CD14-positive monocyte (primary cell): ENCODE data around the gene ARRDC3. TPM values are rescaled to one million over a fixed set of nuclear protein-coding genes. Genes with fewer than 3 reads are reported as not detected.

Experiments used
- DNase-seq, 3 donors: peaks; one replicate each; pipeline ENCODE4 v3.0.0-alpha.2; 2011 to 2022
- H2AFZ ChIP-seq: 2 replicates; pipeline ENCODE4 v1.6.0; 2012; ENCODE audit warnings: mild to moderate bottlenecking, low read depth, low read length, inconsistent platforms; ENCODE audit not compliant: insufficient read depth, poor library complexity, severe bottlenecking
- H3K27ac ChIP-seq, 2 donors: 1 replicate in 1 of 2; 2 replicates in 1 of 2; pipeline ENCODE4 v1.5.1; 2012 to 2013; ENCODE audit warnings: low read length in 2 of 2, control low read depth in 1 of 2, inconsistent platforms in 1 of 2, low read depth in 1 of 2, mild to moderate bottlenecking in 1 of 2
- H3K27me3 ChIP-seq, 2 donors: one replicate each; pipeline versions ENCODE4 v1.6.0 to v1.6.1; 2011 to 2013; ENCODE audit warnings: low read length in 2 of 2; ENCODE audit not compliant: control insufficient read depth in 2 of 2, insufficient read depth in 2 of 2
- H3K36me3 ChIP-seq, 2 donors: replicated peaks in 1 of 2; 1 replicate in 1 of 2; 2 replicates in 1 of 2; pipeline versions ENCODE4 v1.5.1 to v1.6.1; 2012 to 2013; ENCODE audit warnings: low read length in 2 of 2, control low read depth in 1 of 2, inconsistent platforms in 1 of 2, mild to moderate bottlenecking in 1 of 2; ENCODE audit not compliant: insufficient read depth in 2 of 2, control insufficient read depth in 1 of 2
- H3K4me1 ChIP-seq, 2 donors: 1 replicate in 1 of 2; 2 replicates in 1 of 2; pipeline versions ENCODE4 v1.5.1 to v1.6.1; 2012 to 2013; ENCODE audit warnings: low read length in 2 of 2, control low read depth in 1 of 2, inconsistent platforms in 1 of 2, mild to moderate bottlenecking in 1 of 2, moderate library complexity in 1 of 2; ENCODE audit not compliant: insufficient read depth in 2 of 2, control insufficient read depth in 1 of 2
- H3K4me2 ChIP-seq: replicated peaks from 2 replicates; pipeline ENCODE3; 2012; ENCODE audit warnings: low read length, moderate library complexity, mild to moderate bottlenecking; ENCODE audit not compliant: poor library complexity, severe bottlenecking; ENCODE audit errors: extremely low read depth
- H3K4me3 ChIP-seq, 3 experiments: fragments of 200-600 bp in 1 of 3; sonication (generic) in 1 of 3; replicated peaks in 1 of 3; 1 replicate in 2 of 3; 2 replicates in 1 of 3; pipeline ENCODE4 v1.5.1; 2011 to 2013; ENCODE audit warnings: low read length in 3 of 3, mild to moderate bottlenecking in 3 of 3, control low read depth in 2 of 3, low read depth in 2 of 3, inconsistent platforms in 1 of 3, moderate library complexity in 1 of 3
- H3K79me2 ChIP-seq: 2 replicates; pipeline ENCODE4 v1.6.0; 2012; ENCODE audit warnings: mild to moderate bottlenecking, control low read depth, inconsistent platforms, low read length, moderate library complexity; ENCODE audit not compliant: insufficient read depth
- H3K9ac ChIP-seq: 2 replicates; pipeline ENCODE4 v1.6.0; 2017; ENCODE audit warnings: low read length, mild to moderate bottlenecking; ENCODE audit not compliant: insufficient read depth, poor library complexity, severe bottlenecking
- H3K9me3 ChIP-seq, 2 donors: replicated peaks in 1 of 2; 1 replicate in 1 of 2; 2 replicates in 1 of 2; pipeline versions ENCODE4 v1.5.1 to v1.6.1; 2012 to 2013; ENCODE audit warnings: low read length in 2 of 2, control low read depth in 1 of 2; ENCODE audit not compliant: control insufficient read depth in 1 of 2, insufficient read depth in 1 of 2
- H4K20me1 ChIP-seq: 2 replicates; pipeline ENCODE4 v1.6.0; 2012; ENCODE audit warnings: mild to moderate bottlenecking, low read length, control low read depth, moderate library complexity; ENCODE audit not compliant: insufficient read depth
- H3K27ac Mint-ChIP-seq, 7 donors: one replicate each; pipeline ENCODE4 v1.8.0; 2020; ENCODE audit warnings: mild to moderate bottlenecking in 7 of 7, mixed read lengths in 7 of 7, moderate library complexity in 6 of 7, inconsistent platforms in 2 of 7
- H3K27me3 Mint-ChIP-seq, 3 donors: one replicate each; pipeline ENCODE4 v1.8.0; 2021 to 2022; ENCODE audit warnings: low read depth in 3 of 3, mild to moderate bottlenecking in 3 of 3, mixed read lengths in 3 of 3, moderate library complexity in 3 of 3, inconsistent platforms in 1 of 3
- H3K36me3 Mint-ChIP-seq, 2 donors: one replicate each; pipeline ENCODE4 v1.8.0; 2020; ENCODE audit warnings: mixed read lengths in 2 of 2, inconsistent platforms in 1 of 2, mild to moderate bottlenecking in 1 of 2
- H3K4me1 Mint-ChIP-seq: one replicate; pipeline ENCODE4 v1.8.0; 2020; ENCODE audit warnings: mild to moderate bottlenecking, mixed read lengths
- H3K4me3 Mint-ChIP-seq, 2 donors: one replicate each; pipeline ENCODE4 v1.8.0; 2020; ENCODE audit warnings: mild to moderate bottlenecking in 2 of 2, mixed read lengths in 2 of 2, moderate library complexity in 1 of 2
- H3K9me3 Mint-ChIP-seq, 7 donors: one replicate each; pipeline ENCODE4 v1.8.0; 2020 to 2022; ENCODE audit warnings: mixed read lengths in 7 of 7, mild to moderate bottlenecking in 6 of 7, moderate library complexity in 6 of 7, inconsistent platforms in 2 of 7
- CTCF ChIP-seq: fragments of 200-600 bp; IDR thresholded peaks from one replicate; pipeline ENCODE4 v1.8.0; 2022; ENCODE audit warnings: antibody characterized with exemption, mild to moderate bottlenecking
- WGBS: methylation state at CpG from one replicate; pipeline ENCODE4 v1.1.5; 2013; ENCODE audit warnings: missing lambda C conversion rate; ENCODE audit not compliant: insufficient coverage; 5-methylcytosine and 5-hydroxymethylcytosine counted together
- intact Hi-C, 2 donors: fragments of 100-400 bp; cut with micrococcal nuclease; formaldehyde crosslinking; loops; one replicate each; pipeline versions ENCODE4 v1.15.0 to v1.15.1; 2023
- polyA plus RNA-seq, 3 donors: library from polyadenylated mRNA; depleted of rRNA in 1 of 3; unstranded in 2 of 3; stranded (reverse) in 1 of 3; fragments of 300-500 nt in 2 of 3; fragments of >200 nt in 1 of 3; fragmentation: Illumina TruSeq in 2 of 3; gene quantifications; 1 replicate in 2 of 3; 2 replicates in 1 of 3; pipeline ENCODE4 v1.2.3, GENCODE V29; 2012 to 2021

Gene ARRDC3
- polyA plus RNA-seq, 3 donors, result 43.3 to 68.0 (median 64.6) TPM

- no peaks in the 10 kb centered on the region for H3K36me3 Mint-ChIP-seq
- no peak overlapping the region for H3K27ac ChIP-seq
- no peak overlapping the region for H3K9ac ChIP-seq
- peaks cover 0 to 3% (median 0%) of the 10 kb centered on the region in 3 donors for H3K27me3 Mint-ChIP-seq
- no peak overlapping the region for H3K4me2 ChIP-seq
- TF ChIP-seq CTCF, result no peak
- no peaks in the 10 kb centered on the region for H3K27me3 ChIP-seq
- no peaks in the 10 kb centered on the region for H3K79me2 ChIP-seq
- no peak overlapping the region for H3K4me3 Mint-ChIP-seq
- intact Hi-C loops, result loop anchor here in 1 of 2 donors (2.0 kb wide), 1 partner anchor 554 kb away; no protein-coding TSS in a partner anchor
- DNase-seq, result no peak
- peaks cover 0 to 5% of the 10 kb centered on the region in 2 donors for H3K4me1 ChIP-seq
- H2AFZ ChIP-seq, result no peak overlapping the region
- WGBS, result no CpG with 5 or more reads among the region's 3 CpGs
- H3K27ac Mint-ChIP-seq, result no peak overlapping the region
- H3K9me3 Mint-ChIP-seq, result no peaks in the 10 kb centered on the region
- H3K36me3 ChIP-seq, result no peaks in the 10 kb centered on the region
- no peaks in the 10 kb centered on the region for H3K9me3 ChIP-seq
- H3K4me1 Mint-ChIP-seq, result peaks cover 6% of the 10 kb centered on the region
- no peaks in the 10 kb centered on the region for H4K20me1 ChIP-seq
- H3K4me3 ChIP-seq, result no peak overlapping the region
These were observed 37.8 kb upstream of the ARRDC3 start for GRCh38 chr5:91420879-91421278.

- H3K36me3 ChIP-seq, result no peaks in the 10 kb centered on the region
- H3K9ac ChIP-seq, result no peak overlapping the region
- TF ChIP-seq CTCF, result peak; percentile 79
- Mint-ChIP-seq H3K4me3 (no peak overlapping the region), H3K27ac (no peak overlapping the region), H3K9me3 (no peaks in the 10 kb centered on the region), H3K27me3 (peaks cover 0 to 3% (median 1%) of the 10 kb centered on the region in 3 donors), H3K4me1 (peaks cover 6% of the 10 kb centered on the region), H3K36me3 (no peaks in the 10 kb centered on the region)
- H4K20me1 ChIP-seq, result no peaks in the 10 kb centered on the region
- no peaks in the 10 kb centered on the region for H3K79me2 ChIP-seq
- intact Hi-C loops, result loop anchor here (2.0 to 5.0 kb wide), 4 partner anchors 318 to 553 kb away; no protein-coding TSS in a partner anchor
- no peak overlapping the region for H3K4me3 ChIP-seq
- no peak overlapping the region for H3K27ac ChIP-seq
- no peaks in the 10 kb centered on the region for H3K27me3 ChIP-seq
- H3K9me3 ChIP-seq, result no peaks in the 10 kb centered on the region
- H3K4me2 ChIP-seq, result no peak overlapping the region
- peak; percentile 55 to 74 (median 61) for DNase-seq
- H2AFZ ChIP-seq, result no peak overlapping the region
- 100% methylated on average over 2 of the region's 9 CpGs for WGBS
- peaks cover 0 to 5% of the 10 kb centered on the region in 2 donors for H3K4me1 ChIP-seq
These were observed 36.7 kb upstream of the ARRDC3 start for GRCh38 chr5:91419571-91420537.
